Brain microvascular endothelial cell (primary cell): Measurements from ENCODE around the gene HELZ.

Experiments
- DNase-seq: peaks from one replicate; pipeline ENCODE4 v3.0.0-alpha.2; 2020
- H3K27ac ChIP-seq: fragments of 250-450 bp; sonication (Bioruptor Pico); 2 replicates; pipeline ENCODE4 v1.5.1; 2020; ENCODE audit warnings: mild to moderate bottlenecking, moderate library complexity
- H3K27me3 ChIP-seq: fragments of 250-450 bp; sonication (Bioruptor Pico); replicated peaks from 2 replicates; pipeline ENCODE4 v1.5.1; 2020; ENCODE audit warnings: mild to moderate bottlenecking
- H3K36me3 ChIP-seq: fragments of 250-450 bp; sonication (Bioruptor Pico); replicated peaks from 2 replicates; pipeline ENCODE4 v1.5.1; 2020; ENCODE audit warnings: mild to moderate bottlenecking
- H3K4me3 ChIP-seq: 2 replicates; pipeline ENCODE4 v1.5.1; 2011; ENCODE audit warnings: low read depth, mild to moderate bottlenecking, control low read depth, low read length, moderate library complexity
- in situ Hi-C: cut with HindIII; loops from 2 replicates; pipeline ENCODE4 v1.10.0; 2017; ENCODE audit warnings: low sequenced_read_pairs, low pct_ligation_motif_present
- TF ChIP-seq, protein P1 (sequence below): IDR thresholded peaks from 2 replicates; pipeline ENCODE4 v1.5.1; 2011; ENCODE audit warnings: low read depth, mild to moderate bottlenecking, moderate library complexity, low read length, control low read depth, inconsistent platforms; ENCODE audit errors: missing control alignments

Gene HELZ

DNA sequence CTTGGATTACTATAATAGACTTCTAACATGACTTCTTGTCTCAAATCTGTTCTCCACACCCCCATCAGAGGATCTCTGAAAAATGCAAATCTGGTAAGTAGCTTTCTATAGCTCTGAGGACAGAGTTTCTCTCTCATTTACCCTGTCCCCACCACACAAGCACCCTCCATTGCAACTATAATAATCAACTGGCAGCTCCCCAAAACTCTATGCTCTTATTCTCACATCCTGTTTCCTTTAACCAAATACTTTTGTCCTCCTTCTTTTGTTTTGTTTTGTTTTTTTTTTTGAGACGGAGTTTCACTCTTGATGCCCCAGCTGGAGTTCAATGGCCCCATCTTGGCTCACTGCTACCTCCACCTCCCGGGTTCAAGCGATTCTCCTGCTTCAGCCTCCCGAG lies 73.4 kb downstream of the HELZ start:
- in situ Hi-C loops = no loop called here
- DNase-seq = no peak
- TF ChIP-seq, protein P1, sequence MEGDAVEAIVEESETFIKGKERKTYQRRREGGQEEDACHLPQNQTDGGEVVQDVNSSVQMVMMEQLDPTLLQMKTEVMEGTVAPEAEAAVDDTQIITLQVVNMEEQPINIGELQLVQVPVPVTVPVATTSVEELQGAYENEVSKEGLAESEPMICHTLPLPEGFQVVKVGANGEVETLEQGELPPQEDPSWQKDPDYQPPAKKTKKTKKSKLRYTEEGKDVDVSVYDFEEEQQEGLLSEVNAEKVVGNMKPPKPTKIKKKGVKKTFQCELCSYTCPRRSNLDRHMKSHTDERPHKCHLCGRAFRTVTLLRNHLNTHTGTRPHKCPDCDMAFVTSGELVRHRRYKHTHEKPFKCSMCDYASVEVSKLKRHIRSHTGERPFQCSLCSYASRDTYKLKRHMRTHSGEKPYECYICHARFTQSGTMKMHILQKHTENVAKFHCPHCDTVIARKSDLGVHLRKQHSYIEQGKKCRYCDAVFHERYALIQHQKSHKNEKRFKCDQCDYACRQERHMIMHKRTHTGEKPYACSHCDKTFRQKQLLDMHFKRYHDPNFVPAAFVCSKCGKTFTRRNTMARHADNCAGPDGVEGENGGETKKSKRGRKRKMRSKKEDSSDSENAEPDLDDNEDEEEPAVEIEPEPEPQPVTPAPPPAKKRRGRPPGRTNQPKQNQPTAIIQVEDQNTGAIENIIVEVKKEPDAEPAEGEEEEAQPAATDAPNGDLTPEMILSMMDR = no peak

DNA sequence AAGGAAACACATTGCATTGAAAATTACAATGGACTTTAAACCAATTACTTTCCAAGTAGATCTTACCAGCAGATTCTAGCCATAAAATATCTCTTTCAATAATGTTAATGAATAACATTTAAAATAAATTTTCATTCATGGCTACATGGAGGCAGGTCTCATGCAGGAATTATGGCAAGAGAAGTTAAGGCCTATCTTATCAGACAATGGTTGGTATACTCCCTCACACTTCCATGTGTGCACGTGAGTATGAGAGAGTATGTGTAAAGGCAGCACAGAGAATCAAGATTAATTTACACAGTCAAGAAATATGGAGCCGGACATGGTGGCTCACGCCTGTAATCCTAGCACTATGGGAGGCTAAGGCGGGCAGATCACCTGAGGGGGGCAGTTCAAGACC lies 76.5 kb downstream of the HELZ start:
- no peak overlapping the region for H3K27ac ChIP-seq
- no peak for DNase-seq
- no peak overlapping the region for H3K4me3 ChIP-seq
- peaks cover 7% of the 10 kb centered on the region for H3K36me3 ChIP-seq
- TF ChIP-seq, protein P1 = no peak
- H3K27me3 ChIP-seq = no peaks in the 10 kb centered on the region
- in situ Hi-C loops = no loop called here

More for the DNA sequence above, 73.4 kb downstream of the HELZ start:
- no peak overlapping the region for H3K27ac ChIP-seq
- H3K36me3 ChIP-seq = peaks cover 9% of the 10 kb centered on the region
- H3K27me3 ChIP-seq = no peaks in the 10 kb centered on the region
- no peak overlapping the region for H3K4me3 ChIP-seq

DNA sequence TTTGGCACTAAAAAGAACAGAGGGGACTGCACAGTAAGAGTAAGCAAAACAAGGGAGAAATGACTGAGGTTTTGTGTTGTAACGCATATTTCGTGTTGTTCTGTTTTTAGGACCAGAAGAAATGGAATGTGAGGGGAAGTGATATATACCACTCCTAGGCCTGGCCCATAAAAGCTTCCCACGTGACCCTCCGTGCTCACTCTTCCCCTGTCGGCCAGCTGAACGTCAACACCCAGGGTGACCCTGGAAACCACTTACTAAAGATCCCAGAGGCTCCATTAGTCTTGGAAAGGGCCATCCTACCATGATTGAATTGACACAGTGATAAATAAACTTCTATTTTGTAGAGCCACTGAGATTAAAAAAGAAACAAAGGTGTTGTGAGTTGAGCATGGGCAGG lies 79.8 kb downstream of the HELZ start:
- DNase-seq = no peak
- TF ChIP-seq, protein P1 = no peak
- Histone ChIP-seq H3K27me3 (no peaks in the 10 kb centered on the region), H3K27ac (no peak overlapping the region), H3K4me3 (no peak overlapping the region), H3K36me3 (peaks cover 11% of the 10 kb centered on the region)
- in situ Hi-C loops = no loop called here

DNA sequence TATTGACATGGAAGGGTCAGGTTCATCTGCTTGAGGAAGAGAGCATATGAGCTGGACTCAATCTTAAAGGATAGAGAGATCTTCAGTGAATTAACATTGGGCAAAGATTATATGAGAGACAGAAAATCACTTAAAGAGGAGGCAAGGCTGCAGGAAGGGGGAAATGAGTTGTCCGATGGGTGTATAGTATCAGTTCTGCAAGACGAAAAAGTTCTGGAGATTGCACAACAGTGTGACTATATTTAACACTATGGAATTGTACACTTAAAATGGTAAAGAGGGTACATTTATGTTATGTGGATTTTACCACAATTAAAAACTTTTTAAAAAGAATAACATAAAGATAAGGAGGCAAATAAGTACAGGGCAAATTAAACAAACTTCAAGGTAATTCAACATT lies 80.7 kb downstream of the HELZ start:
- H3K27me3 ChIP-seq = no peaks in the 10 kb centered on the region
- H3K36me3 ChIP-seq = peaks cover 11% of the 10 kb centered on the region
- in situ Hi-C loops = no loop called here
- no peak for DNase-seq
- TF ChIP-seq, protein P1 = no peak
- H3K27ac ChIP-seq = no peak overlapping the region
- no peak overlapping the region for H3K4me3 ChIP-seq

DNA sequence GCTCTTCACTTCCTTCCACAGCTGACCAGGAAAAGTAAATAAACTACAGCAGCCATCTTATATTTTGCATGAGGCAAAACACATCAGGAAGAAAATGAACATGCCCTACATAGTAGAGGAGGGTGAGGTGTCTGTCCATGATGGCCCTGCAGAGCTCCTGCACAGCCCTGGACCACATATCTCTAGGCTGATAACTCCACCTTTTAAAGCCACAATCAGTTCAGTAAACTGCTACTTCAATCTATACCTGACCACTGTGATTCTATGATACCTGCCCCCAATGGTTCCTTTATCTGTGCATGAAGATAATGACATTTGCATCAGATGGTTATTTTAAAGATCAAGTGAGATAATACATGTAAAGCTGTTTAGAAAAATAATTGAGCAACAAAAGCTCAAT lies 82.2 kb downstream of the HELZ start:
- no peaks in the 10 kb centered on the region for H3K27me3 ChIP-seq
- no peak overlapping the region for H3K4me3 ChIP-seq
- in situ Hi-C loops = no loop called here
- H3K36me3 ChIP-seq = peaks cover 11% of the 10 kb centered on the region
- no peak for DNase-seq
- TF ChIP-seq, protein P1 = no peak
- H3K27ac ChIP-seq = no peak overlapping the region

DNA sequence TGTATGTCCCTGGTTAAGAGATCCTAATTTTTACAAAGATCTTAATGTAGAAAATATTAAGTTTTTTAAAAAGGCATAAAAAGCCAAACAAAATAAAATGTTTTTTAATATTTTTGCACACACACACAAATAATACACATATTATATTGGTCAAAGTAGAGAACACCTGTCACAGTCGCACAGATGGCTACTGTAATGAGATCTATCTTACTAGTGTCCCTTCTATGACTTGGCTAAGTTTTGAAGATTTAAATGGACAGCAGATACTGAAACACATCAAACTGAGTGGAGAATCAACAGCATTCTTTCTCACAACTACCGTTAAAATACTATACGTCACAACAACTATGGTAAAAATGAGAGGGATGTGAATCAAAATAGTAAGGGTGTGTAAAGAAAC lies 83.4 kb downstream of the HELZ start:
- TF ChIP-seq, protein P1 = no peak
- DNase-seq = no peak
- peaks cover 8% of the 10 kb centered on the region for H3K36me3 ChIP-seq
- no peak overlapping the region for H3K4me3 ChIP-seq
- in situ Hi-C loops = no loop called here
- H3K27me3 ChIP-seq = no peaks in the 10 kb centered on the region
- no peak overlapping the region for H3K27ac ChIP-seq
